Esophagus muscularis mucosa (tissue), 4 donors: Measurements from ENCODE around the gene STRN3.

Experiments
- EP300 ChIP-seq: sonication (generic); formaldehyde crosslinking; IDR thresholded peaks from one replicate; pipeline ENCODE4 v1.6.1; 2017; ENCODE audit warnings: antibody characterized with exemption
- POLR2A ChIP-seq: fragments of 450-650 bp; IDR thresholded peaks from one replicate; pipeline ENCODE4 v1.6.1; 2017; ENCODE audit warnings: antibody characterized with exemption, moderate library complexity, mild to moderate bottlenecking, low read depth
- POLR2AphosphoS5 ChIP-seq, 2 donors: sonication (generic); formaldehyde crosslinking; IDR thresholded peaks; one replicate each; pipeline ENCODE4 v1.6.1; 2017; ENCODE audit warnings: antibody characterized with exemption in 2 of 2
- TF ChIP-seq, protein P1 (sequence below), 3 experiments: fragments of 200-600 bp in 2 of 3; fragments of 450-650 bp in 1 of 3; sonication (generic) in 2 of 3; IDR thresholded peaks; one replicate each; pipeline ENCODE4 v1.5.1; 2017 to 2019; ENCODE audit warnings: antibody characterized with exemption in 3 of 3, mild to moderate bottlenecking in 2 of 3, moderate library complexity in 1 of 3

DNA sequence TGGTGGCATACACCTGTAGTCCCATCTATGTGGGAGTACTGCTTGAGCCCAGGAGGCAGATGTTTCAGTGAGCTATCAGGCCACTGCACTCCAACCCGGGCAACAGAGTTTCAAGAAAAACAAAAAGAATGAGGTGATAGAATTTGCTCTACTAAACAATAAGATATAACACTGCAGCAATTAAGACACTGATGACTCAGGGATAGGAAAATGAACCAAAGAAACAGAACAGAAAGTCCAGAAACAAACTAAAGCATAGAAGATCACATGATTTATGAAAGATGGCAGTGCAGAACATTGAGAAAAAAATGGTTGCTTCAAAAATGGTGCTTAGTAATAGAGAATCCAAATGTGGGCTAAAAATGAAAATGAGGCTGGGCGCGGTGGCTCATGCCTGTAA, 66.0 kb downstream of the STRN3 start:
- TF ChIP-seq, protein P1, sequence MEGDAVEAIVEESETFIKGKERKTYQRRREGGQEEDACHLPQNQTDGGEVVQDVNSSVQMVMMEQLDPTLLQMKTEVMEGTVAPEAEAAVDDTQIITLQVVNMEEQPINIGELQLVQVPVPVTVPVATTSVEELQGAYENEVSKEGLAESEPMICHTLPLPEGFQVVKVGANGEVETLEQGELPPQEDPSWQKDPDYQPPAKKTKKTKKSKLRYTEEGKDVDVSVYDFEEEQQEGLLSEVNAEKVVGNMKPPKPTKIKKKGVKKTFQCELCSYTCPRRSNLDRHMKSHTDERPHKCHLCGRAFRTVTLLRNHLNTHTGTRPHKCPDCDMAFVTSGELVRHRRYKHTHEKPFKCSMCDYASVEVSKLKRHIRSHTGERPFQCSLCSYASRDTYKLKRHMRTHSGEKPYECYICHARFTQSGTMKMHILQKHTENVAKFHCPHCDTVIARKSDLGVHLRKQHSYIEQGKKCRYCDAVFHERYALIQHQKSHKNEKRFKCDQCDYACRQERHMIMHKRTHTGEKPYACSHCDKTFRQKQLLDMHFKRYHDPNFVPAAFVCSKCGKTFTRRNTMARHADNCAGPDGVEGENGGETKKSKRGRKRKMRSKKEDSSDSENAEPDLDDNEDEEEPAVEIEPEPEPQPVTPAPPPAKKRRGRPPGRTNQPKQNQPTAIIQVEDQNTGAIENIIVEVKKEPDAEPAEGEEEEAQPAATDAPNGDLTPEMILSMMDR (IDR thresholded peaks at IDR 0.05): no peak
- TF ChIP-seq POLR2AphosphoS5 (IDR thresholded peaks at IDR 0.05) (no peak), POLR2A (no peak), EP300 (no peak)
